OCI-LY7 (cell line): ENCODE results near the gene XPA. TPM values are rescaled to one million over a fixed set of nuclear protein-coding genes. Genes with fewer than 3 reads are reported as not detected.
A peak's percentile ranks its signal among the peaks of the same experiment; 100 is the strongest.

Source experiments
- BruUV-seq: library from RNA; stranded (reverse); fragments of 400-500 nt; replicated peaks from 2 replicates; lab custom pipeline; 2021; lab: Mats Ljungman, UMichigan
- CTCF ChIA-PET: fragments of 300-600 bp; sonication (Branson Sonifier 250); formaldehyde crosslinking; loops from one replicate; lab custom pipeline; 2022; ENCODE audit warnings: antibody characterized with exemption; ENCODE audit not compliant: unreplicated experiment; lab: Charles Lee
- POLR2A ChIA-PET: fragments of 300-600 bp; sonication (Branson Sonifier 250); formaldehyde crosslinking; loops from one replicate; lab custom pipeline; 2022; ENCODE audit warnings: antibody characterized with exemption; lab: Charles Lee
- DNase-seq: peaks from one replicate; pipeline ENCODE4 v3.0.0-alpha.2; 2015; ENCODE audit warnings: low spot score
- H2AFZ ChIP-seq: fragments of 200-600 bp; sonication (generic), shearing (Covaris generic); 2 replicates; pipeline ENCODE4 v1.6.1; 2014; ENCODE audit warnings: mild to moderate bottlenecking, antibody characterized with exemption, low read length, moderate library complexity
- H3K27ac ChIP-seq: fragments of 200-600 bp; sonication (generic); 2 replicates; pipeline ENCODE4 v1.5.1; 2014; ENCODE audit warnings: mixed run types, low read depth, mild to moderate bottlenecking, moderate library complexity, low read length, inconsistent platforms; ENCODE audit not compliant: poor library complexity, severe bottlenecking
- H3K36me3 ChIP-seq: fragments of 200-600 bp; sonication (generic); 2 replicates; pipeline ENCODE4 v1.6.1; 2014; ENCODE audit warnings: mild to moderate bottlenecking, antibody characterized with exemption, low read length, moderate library complexity, mixed read lengths; ENCODE audit not compliant: insufficient read depth
- H3K4me1 ChIP-seq: fragments of 200-600 bp; sonication (generic); 2 replicates; pipeline ENCODE4 v1.5.1; 2014; ENCODE audit warnings: mild to moderate bottlenecking, low read length; ENCODE audit not compliant: insufficient read depth, poor library complexity, severe bottlenecking
- H3K4me2 ChIP-seq: fragments of 200-600 bp; sonication (generic); 2 replicates; pipeline ENCODE4 v1.6.1; 2014; ENCODE audit warnings: mild to moderate bottlenecking, low read length
- H3K4me3 ChIP-seq: fragments of 200-600 bp; sonication (generic); 2 replicates; pipeline ENCODE4 v1.5.1; 2014; ENCODE audit warnings: mild to moderate bottlenecking, low read depth, low read length; ENCODE audit not compliant: poor library complexity, severe bottlenecking
- H3K79me2 ChIP-seq: fragments of 200-600 bp; sonication (generic); 2 replicates; pipeline ENCODE4 v1.6.1; 2016; ENCODE audit warnings: low read depth, mild to moderate bottlenecking, low read length, moderate library complexity, mixed read lengths; ENCODE audit not compliant: insufficient read depth
- H3K9me2 ChIP-seq: fragments of 200-600 bp; sonication (generic); 2 replicates; pipeline ENCODE4 v1.6.1; 2016; ENCODE audit warnings: mild to moderate bottlenecking, low read length, mixed read lengths; ENCODE audit not compliant: insufficient read depth
- H3K9me3 ChIP-seq: fragments of 200-600 bp; sonication (generic); 2 replicates; pipeline ENCODE4 v1.6.1; 2014; ENCODE audit warnings: mild to moderate bottlenecking, mixed run types, low read length, mixed read lengths
- H4K20me1 ChIP-seq: fragments of 200-600 bp; sonication (generic); 2 replicates; pipeline ENCODE4 v1.6.1; 2014; ENCODE audit warnings: mild to moderate bottlenecking, antibody characterized with exemption, low read length, moderate library complexity, mixed read lengths; ENCODE audit not compliant: insufficient read depth
- CTCF ChIP-seq: fragments of 200-600 bp; sonication (generic); conservative IDR thresholded peaks from 2 replicates; pipeline ENCODE4 v1.5.1; 2014; ENCODE audit warnings: mild to moderate bottlenecking, antibody characterized with exemption, low read length, moderate library complexity, mixed read lengths
- EZH2phosphoT487 ChIP-seq: fragments of 200-600 bp; sonication (generic); IDR thresholded peaks from 2 replicates; pipeline ENCODE4 v1.6.1; 2018; ENCODE audit warnings: low read depth, borderline replicate concordance, mild to moderate bottlenecking, mixed run types, antibody characterized with exemption, low read length, moderate library complexity, mixed read lengths
- intact Hi-C: fragments of 100-400 bp; cut with micrococcal nuclease; formaldehyde crosslinking; loops from one replicate; pipeline ENCODE4 v1.10.0; 2022; ENCODE audit not compliant: unreplicated experiment
- total RNA-seq, 2 experiments: library from RNA; depleted of rRNA in 1 of 2; stranded (reverse); fragments of >200 nt in 1 of 2; shearing (Covaris generic) in 1 of 2; gene quantifications; 2 replicates each; pipeline ENCODE4 v1.2.3, GENCODE V29; 2014 to 2022

XPA gene
- total RNA-seq, 2 experiments from 2014 or later = 15.7 to 15.8 TPM

GRCh38 chr9:97694769-97695168 is 2.4 kb downstream of the XPA start:
- Histone ChIP-seq H3K79me2 (peaks cover 25% of the 10 kb centered on the region; the same call in 1 of the 2 replicates), H3K36me3 (peaks cover 32% of the 10 kb centered on the region), H3K9me2 (no peaks in the 10 kb centered on the region), H2AFZ (no peak overlapping the region), H3K27ac (no peak overlapping the region), H3K4me3 (peak overlapping the region; percentile 85), H3K9me3 (no peaks in the 10 kb centered on the region), H3K4me1 (peaks cover 47% of the 10 kb centered on the region), H4K20me1 (no peaks in the 10 kb centered on the region; the same call in 1 of the 2 replicates), H3K4me2 (peak overlapping the region; percentile 93)
- BruUV-seq = no TSS peak
- no peak for DNase-seq
- ChIA-PET POLR2A (interaction anchor here (1.2 kb wide), 1 partner anchor 11 kb away, joined by 4 read pairs; no protein-coding TSS in a partner anchor), CTCF (no interaction called here)
- intact Hi-C loops = no loop called here
- TF ChIP-seq EZH2phosphoT487 (no peak), CTCF (no peak)

- ChIA-PET POLR2A (interaction anchor here (1.0 kb wide), 1 partner anchor 9 kb away, joined by 3 read pairs; no protein-coding TSS in a partner anchor), CTCF (no interaction called here)
- Histone ChIP-seq H2AFZ (no peak overlapping the region), H3K27ac (no peak overlapping the region), H3K4me2 (no peak overlapping the region), H3K79me2 (peaks cover 6% of the 10 kb centered on the region; the same call in 1 of the 2 replicates), H3K9me3 (no peaks in the 10 kb centered on the region), H3K4me1 (peaks cover 15% of the 10 kb centered on the region), H3K9me2 (no peaks in the 10 kb centered on the region), H4K20me1 (no peaks in the 10 kb centered on the region; the same call in 1 of the 2 replicates), H3K4me3 (no peak overlapping the region), H3K36me3 (peaks cover 72% of the 10 kb centered on the region)
- TF ChIP-seq CTCF (no peak), EZH2phosphoT487 (no peak)
- DNase-seq = no peak
- no TSS peak for BruUV-seq
- intact Hi-C loops = no loop called here
These were observed 7.5 kb downstream of the XPA start for GRCh38 chr9:97689401-97690180.

GRCh38 chr9:97688654-97689053 is 8.5 kb downstream of the XPA start:
- Histone ChIP-seq H3K9me2 (no peaks in the 10 kb centered on the region), H3K36me3 (peaks cover 76% of the 10 kb centered on the region), H2AFZ (no peak overlapping the region), H3K79me2 (no peaks in the 10 kb centered on the region), H4K20me1 (no peaks in the 10 kb centered on the region), H3K4me3 (no peak overlapping the region), H3K4me1 (peaks cover 5% of the 10 kb centered on the region), H3K4me2 (no peak overlapping the region), H3K27ac (no peak overlapping the region), H3K9me3 (no peaks in the 10 kb centered on the region)
- DNase-seq = no peak
- intact Hi-C loops = no loop called here
- ChIA-PET CTCF (no interaction called here), POLR2A (interaction anchor here (0.5 to 0.9 kb wide), 2 partner anchors 9 to 425 kb away, joined by 3 to 4 read pairs; no protein-coding TSS in a partner anchor)
- TF ChIP-seq EZH2phosphoT487 = no peak
- no peak for TF ChIP-seq CTCF
- no TSS peak for BruUV-seq
